Stomach (tissue), 4 donors: ENCODE data around the gene DGCR8.

Experiments
- POLR2AphosphoS5 ChIP-seq, 3 donors: sonication (generic); formaldehyde crosslinking; IDR thresholded peaks; one replicate each; pipeline ENCODE4 v1.6.1; 2016; ENCODE audit warnings: antibody characterized with exemption in 3 of 3
- TF ChIP-seq, protein P1 (sequence below), 7 experiments: fragments of 450-650 bp in 4 of 7; fragments of 200-600 bp in 3 of 7; sonication (generic) in 3 of 7; IDR thresholded peaks; one replicate each; pipeline ENCODE4 v1.5.1; 2016 to 2019; ENCODE audit warnings: antibody characterized with exemption in 7 of 7, control low read depth in 2 of 7, mild to moderate bottlenecking in 1 of 7

DNA sequence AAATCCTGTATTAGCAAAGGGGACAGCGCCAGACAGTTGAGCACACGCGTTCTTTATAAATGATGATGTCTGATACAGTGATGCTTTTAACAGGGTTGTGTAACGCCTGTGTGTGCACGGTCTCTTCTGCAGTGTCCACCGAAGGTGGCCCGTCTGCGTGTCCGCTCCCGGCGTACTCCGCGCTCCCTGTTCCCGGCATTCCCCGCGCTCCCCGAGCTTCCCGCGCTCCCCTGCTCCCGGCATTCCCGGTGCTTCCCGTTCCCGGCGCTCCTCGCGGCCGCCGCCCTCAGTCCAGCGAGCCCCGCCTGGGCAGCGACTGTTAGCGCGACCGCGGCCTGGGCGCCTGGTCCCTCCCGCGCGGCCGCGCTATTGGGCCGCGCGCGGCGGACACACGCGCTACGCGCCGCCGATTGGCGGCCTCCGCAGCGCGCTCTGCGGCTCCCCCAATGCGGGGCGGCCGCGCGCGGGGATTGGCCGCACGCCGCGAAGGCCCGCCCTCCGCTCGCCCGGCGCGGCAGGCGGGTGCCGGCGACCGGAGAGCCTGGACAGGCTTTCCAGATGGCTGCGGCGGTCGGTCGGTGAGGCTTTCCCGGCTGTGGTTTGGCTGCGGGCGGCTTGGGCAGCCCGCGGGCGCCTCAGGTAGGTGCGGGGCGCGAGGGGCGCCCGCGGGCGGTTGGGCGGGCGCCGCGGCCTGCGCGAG is at the start of gene DGCR8:
- TF ChIP-seq, protein P1, sequence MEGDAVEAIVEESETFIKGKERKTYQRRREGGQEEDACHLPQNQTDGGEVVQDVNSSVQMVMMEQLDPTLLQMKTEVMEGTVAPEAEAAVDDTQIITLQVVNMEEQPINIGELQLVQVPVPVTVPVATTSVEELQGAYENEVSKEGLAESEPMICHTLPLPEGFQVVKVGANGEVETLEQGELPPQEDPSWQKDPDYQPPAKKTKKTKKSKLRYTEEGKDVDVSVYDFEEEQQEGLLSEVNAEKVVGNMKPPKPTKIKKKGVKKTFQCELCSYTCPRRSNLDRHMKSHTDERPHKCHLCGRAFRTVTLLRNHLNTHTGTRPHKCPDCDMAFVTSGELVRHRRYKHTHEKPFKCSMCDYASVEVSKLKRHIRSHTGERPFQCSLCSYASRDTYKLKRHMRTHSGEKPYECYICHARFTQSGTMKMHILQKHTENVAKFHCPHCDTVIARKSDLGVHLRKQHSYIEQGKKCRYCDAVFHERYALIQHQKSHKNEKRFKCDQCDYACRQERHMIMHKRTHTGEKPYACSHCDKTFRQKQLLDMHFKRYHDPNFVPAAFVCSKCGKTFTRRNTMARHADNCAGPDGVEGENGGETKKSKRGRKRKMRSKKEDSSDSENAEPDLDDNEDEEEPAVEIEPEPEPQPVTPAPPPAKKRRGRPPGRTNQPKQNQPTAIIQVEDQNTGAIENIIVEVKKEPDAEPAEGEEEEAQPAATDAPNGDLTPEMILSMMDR (IDR thresholded peaks at IDR 0.05): no peak
- peak; percentile 70 to 95 (median 73) for TF ChIP-seq POLR2AphosphoS5 (IDR thresholded peaks at IDR 0.05)
